HT1080 (cell line): ENCODE data around the gene CHMP6. TPM values are rescaled to one million over a fixed set of nuclear protein-coding genes. Genes with fewer than 3 reads are reported as not detected.
A peak's percentile ranks its signal among the peaks of the same experiment; 100 is the strongest.

Source experiments
- DNase-seq: peaks from one replicate; pipeline ENCODE4 v3.0.0-alpha.2; 2015; ENCODE audit warnings: low read depth
- total RNA-seq: library from RNA; depleted of rRNA; stranded (reverse); fragments of >200 nt; shearing (Covaris generic); gene quantifications from 2 replicates; pipeline ENCODE4 v1.2.3, GENCODE V29; 2014; rRNA removed

CHMP6 gene
- total RNA-seq, 1 experiment from 2014 or later: 15.0 TPM

- DNase-seq: peak; percentile 71
Observed at GRCh38 chr17:81039854-81040758, 48.5 kb downstream of the CHMP6 start.

GRCh38 chr17:81040791-81041337, 49.2 kb downstream of the CHMP6 start:
- peak; percentile 32 for DNase-seq

GRCh38 chr17:81042606-81043005, 51.0 kb downstream of the CHMP6 start:
- DNase-seq: no peak

- no peak for DNase-seq
Observed at GRCh38 chr17:81043319-81043724, 51.7 kb downstream of the CHMP6 start.

- DNase-seq: peak; percentile 25
Observed at GRCh38 chr17:81043725-81044427, 52.2 kb downstream of the CHMP6 start.

GRCh38 chr17:81044428-81044763, 52.8 kb downstream of the CHMP6 start:
- DNase-seq: no peak

- DNase-seq: peak; percentile 36
Observed at GRCh38 chr17:81044764-81045589, 53.3 kb downstream of the CHMP6 start.

GRCh38 chr17:81045590-81046095, 54.0 kb downstream of the CHMP6 start:
- DNase-seq: no peak

- no peak for DNase-seq
Observed at GRCh38 chr17:81046132-81046769, 54.6 kb downstream of the CHMP6 start.

- DNase-seq: no peak
Observed at GRCh38 chr17:81046770-81047359, 55.2 kb downstream of the CHMP6 start.

- DNase-seq: no peak
Observed at GRCh38 chr17:81048827-81049371, 57.3 kb downstream of the CHMP6 start.

- no peak for DNase-seq
Observed at GRCh38 chr17:81049372-81049911, 57.8 kb downstream of the CHMP6 start.

Other genes starting within 250 kb of the CHMP6 start
- gene BAIAP2, start 43.3 kb downstream of the CHMP6 start, total RNA-seq: 41.9 and 48.8 TPM in 2 replicates
- not detected in 2 replicates for gene PVALEF, start 173.7 kb downstream of the CHMP6 start, total RNA-seq
- 0.02 and 0.03 TPM in 2 replicates for gene AATK, start 174.4 kb downstream of the CHMP6 start, total RNA-seq
- gene CEP131, start 231.1 kb downstream of the CHMP6 start, total RNA-seq: 10.4 and 11.3 TPM in 2 replicates
- gene TEPSIN, start 247.2 kb downstream of the CHMP6 start, total RNA-seq: 10.1 and 17.3 TPM in 2 replicates
- 122 and 171 TPM in 2 replicates for gene NDUFAF8, start 247.5 kb downstream of the CHMP6 start, total RNA-seq